ENCODE measurements around the gene ETV6. TPM values are rescaled to one million over a fixed set of nuclear protein-coding genes. Genes with fewer than 3 reads are reported as not detected.

ETV6 gene
- total and polyA plus RNA-seq, 3 donors from 2014 or later = 7.8 to 20.9 (median 16.3) TPM

DNA sequence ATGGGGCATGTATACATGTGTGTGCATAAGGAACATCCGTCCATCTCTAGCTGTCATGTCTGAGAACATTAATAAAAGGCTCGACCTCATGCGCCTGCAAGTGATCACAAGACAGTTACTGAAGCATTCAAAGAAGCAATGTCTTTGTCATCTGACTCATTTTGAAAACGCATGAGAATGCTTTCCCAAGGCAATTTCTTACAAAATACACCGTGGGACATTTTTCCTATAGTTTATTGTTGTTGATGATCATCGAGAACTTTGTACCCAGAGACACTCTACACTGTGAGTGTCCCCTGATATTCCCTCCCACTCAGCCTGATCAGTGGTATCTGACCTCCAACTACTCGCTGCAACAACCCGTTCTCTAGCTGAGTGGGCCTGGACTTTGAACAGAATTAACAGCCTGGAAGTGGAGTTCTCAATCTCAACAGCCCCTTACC is 68.1 kb downstream of the ETV6 start:
- Histone ChIP-seq H3K9me3 (no peaks in the 10 kb centered on the region), H3K4me1 (no peaks in the 10 kb centered on the region), H3K4me3 (no peak overlapping the region), H3K27me3 (no peaks in the 10 kb centered on the region), H3K27ac (no peak overlapping the region), H3K36me3 (ENCODE audit: low read depth, missing control alignments) (no peaks in the 10 kb centered on the region)
- DNase-seq = no peak
- no peak for TF ChIP-seq POLR2A (IDR thresholded peaks at IDR 0.05)
- no peak for TF ChIP-seq CTCF (IDR thresholded peaks at IDR 0.05)
- intact Hi-C loops (cut with DNase I; ENCODE audit: low total_unique reads) = no loop called here
- WGBS, 2 donors = 78 to 85% methylated on average over 8 of the region's 8 CpGs

DNA sequence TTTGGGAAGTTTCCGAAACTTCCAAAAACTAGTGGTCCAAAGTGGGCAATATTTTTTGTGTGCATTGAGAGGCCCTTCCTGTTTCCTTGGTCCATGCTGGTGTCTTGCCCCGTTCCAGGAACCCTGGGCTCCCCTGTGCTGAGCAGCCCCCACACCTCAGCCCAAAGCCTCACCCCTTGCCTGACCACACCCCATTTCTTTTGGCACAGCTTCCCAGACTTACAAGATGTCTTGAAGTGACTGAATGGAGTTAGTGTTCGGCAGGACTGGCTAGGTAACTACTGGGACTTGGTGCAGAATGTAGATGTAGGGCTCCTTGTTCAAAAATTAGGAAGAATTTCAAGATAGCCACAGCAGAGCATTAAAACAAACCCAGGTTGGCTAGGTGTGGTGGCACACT is 68.6 kb downstream of the ETV6 start:
- Histone ChIP-seq H3K36me3 (ENCODE audit: low read depth, missing control alignments) (no peaks in the 10 kb centered on the region), H3K27ac (no peak overlapping the region), H3K4me1 (no peaks in the 10 kb centered on the region), H3K4me3 (no peak overlapping the region), H3K27me3 (no peaks in the 10 kb centered on the region), H3K9me3 (no peaks in the 10 kb centered on the region)
- TF ChIP-seq POLR2A (IDR thresholded peaks at IDR 0.05) = no peak
- no peak for TF ChIP-seq CTCF (IDR thresholded peaks at IDR 0.05)
- DNase-seq = no peak
- WGBS, 2 donors = 88 to 92% methylated on average over 3 of the region's 3 CpGs
- intact Hi-C loops (cut with DNase I; ENCODE audit: low total_unique reads) = no loop called here

GRCh38 chr12:11718768-11719253 is 69.3 kb downstream of the ETV6 start:
- DNase-seq = no peak
- 82 to 84% methylated on average over 6 of the region's 6 CpGs for whole genome bisulfite sequencing, 2 donors
- intact Hi-C loops (cut with DNase I; ENCODE audit: low total_unique reads) = no loop called here
- TF ChIP-seq POLR2A (IDR thresholded peaks at IDR 0.05) = no peak
- TF ChIP-seq CTCF (IDR thresholded peaks at IDR 0.05) = no peak
- Histone ChIP-seq H3K4me1 (peaks cover 1% of the 10 kb centered on the region), H3K36me3 (ENCODE audit: low read depth, missing control alignments) (no peaks in the 10 kb centered on the region), H3K27me3 (no peaks in the 10 kb centered on the region), H3K4me3 (no peak overlapping the region), H3K27ac (no peak overlapping the region), H3K9me3 (no peaks in the 10 kb centered on the region)

DNA sequence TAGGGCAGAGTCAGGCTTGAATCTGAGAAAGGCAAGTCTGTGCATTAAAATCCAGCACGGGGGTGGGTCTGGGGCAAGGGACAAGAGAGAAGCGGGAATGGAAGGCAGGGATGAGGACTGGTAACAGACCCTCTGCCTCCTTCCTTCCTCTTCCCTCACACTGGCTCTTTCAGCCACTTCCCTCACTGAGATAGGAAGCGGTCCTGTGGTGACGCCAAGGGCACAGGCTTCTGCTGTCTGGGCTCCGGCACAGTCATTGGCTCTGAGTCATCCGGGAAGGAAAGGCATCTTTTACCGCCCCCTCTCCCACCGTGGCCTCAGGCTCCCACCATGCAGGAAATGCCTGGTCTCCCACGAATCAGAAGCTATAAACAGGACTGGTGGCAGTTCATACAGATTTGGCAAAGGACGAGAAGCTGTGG is 70.2 kb downstream of the ETV6 start:
- peaks cover 10% of the 10 kb centered on the region for H3K4me1 ChIP-seq
- intact Hi-C loops (cut with DNase I; ENCODE audit: low total_unique reads) = no loop called here
- WGBS, 2 donors = 70 to 73% methylated on average over 10 of the region's 10 CpGs
- no peak overlapping the region for H3K27ac ChIP-seq
- H3K9me3 ChIP-seq = no peaks in the 10 kb centered on the region
- DNase-seq = peak; percentile 40
- TF ChIP-seq CTCF (IDR thresholded peaks at IDR 0.05) (no peak), POLR2A (IDR thresholded peaks at IDR 0.05) (no peak)
- H3K27me3 ChIP-seq = no peaks in the 10 kb centered on the region
- no peaks in the 10 kb centered on the region for H3K36me3 ChIP-seq (ENCODE audit: low read depth, missing control alignments)
- no peak overlapping the region for H3K4me3 ChIP-seq

DNA sequence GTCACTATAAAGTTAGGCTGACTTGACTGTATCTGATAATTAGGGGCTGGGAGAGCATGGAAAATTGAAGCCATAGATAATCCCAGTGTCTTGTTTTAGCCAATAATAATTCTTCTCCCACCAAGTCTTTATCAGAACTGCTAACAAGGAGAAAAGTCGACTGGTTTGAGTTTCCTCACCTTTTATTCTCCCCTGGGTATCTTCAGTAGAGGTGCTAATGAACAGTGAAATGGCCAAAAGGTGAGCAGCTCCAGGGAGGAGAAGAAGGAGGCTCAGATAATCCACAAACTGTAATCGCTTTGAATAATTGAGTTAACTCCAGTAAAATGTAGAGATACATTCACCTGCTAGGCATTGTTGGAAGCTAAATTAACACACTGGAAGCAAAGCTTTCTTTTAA is 72.6 kb downstream of the ETV6 start:
- Histone ChIP-seq H3K27me3 (no peaks in the 10 kb centered on the region), H3K4me3 (no peak overlapping the region), H3K27ac (no peak overlapping the region), H3K36me3 (ENCODE audit: low read depth, missing control alignments) (no peaks in the 10 kb centered on the region), H3K4me1 (peaks cover 14% of the 10 kb centered on the region), H3K9me3 (no peaks in the 10 kb centered on the region)
- TF ChIP-seq POLR2A (IDR thresholded peaks at IDR 0.05) (no peak), CTCF (IDR thresholded peaks at IDR 0.05) (no peak)
- 66 to 81% methylated on average over 2 of the region's 2 CpGs for WGBS, 2 donors
- intact Hi-C loops (cut with DNase I; ENCODE audit: low total_unique reads) = no loop called here
- no peak for DNase-seq

Measured in testis (tissue), 3 donors.